Measurements from ENCODE around the gene ANGEL1. TPM values are rescaled to one million over a fixed set of nuclear protein-coding genes. Genes with fewer than 3 reads are reported as not detected.

Gene ANGEL1
- total and polyA plus RNA-seq, 8 donors = 18.9 to 46.6 (median 40.5) TPM

- Histone ChIP-seq H3K36me3 (peaks cover 0 to 34% of the 10 kb centered on the region in 2 donors), H3K27me3 (no peaks in the 10 kb centered on the region), H3K9me3 (no peaks in the 10 kb centered on the region), H3K27ac (no peak overlapping the region), H3K4me3 (no peak overlapping the region), H3K4me1 (peaks cover 6 to 52% of the 10 kb centered on the region in 2 donors)
- peak in 1 of 4 donors; percentile 17 for DNase-seq
- TF ChIP-seq, protein P1, sequence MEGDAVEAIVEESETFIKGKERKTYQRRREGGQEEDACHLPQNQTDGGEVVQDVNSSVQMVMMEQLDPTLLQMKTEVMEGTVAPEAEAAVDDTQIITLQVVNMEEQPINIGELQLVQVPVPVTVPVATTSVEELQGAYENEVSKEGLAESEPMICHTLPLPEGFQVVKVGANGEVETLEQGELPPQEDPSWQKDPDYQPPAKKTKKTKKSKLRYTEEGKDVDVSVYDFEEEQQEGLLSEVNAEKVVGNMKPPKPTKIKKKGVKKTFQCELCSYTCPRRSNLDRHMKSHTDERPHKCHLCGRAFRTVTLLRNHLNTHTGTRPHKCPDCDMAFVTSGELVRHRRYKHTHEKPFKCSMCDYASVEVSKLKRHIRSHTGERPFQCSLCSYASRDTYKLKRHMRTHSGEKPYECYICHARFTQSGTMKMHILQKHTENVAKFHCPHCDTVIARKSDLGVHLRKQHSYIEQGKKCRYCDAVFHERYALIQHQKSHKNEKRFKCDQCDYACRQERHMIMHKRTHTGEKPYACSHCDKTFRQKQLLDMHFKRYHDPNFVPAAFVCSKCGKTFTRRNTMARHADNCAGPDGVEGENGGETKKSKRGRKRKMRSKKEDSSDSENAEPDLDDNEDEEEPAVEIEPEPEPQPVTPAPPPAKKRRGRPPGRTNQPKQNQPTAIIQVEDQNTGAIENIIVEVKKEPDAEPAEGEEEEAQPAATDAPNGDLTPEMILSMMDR (IDR thresholded peaks at IDR 0.05) = no peak
- intact Hi-C loops (cut with DNase I) = no loop called here
- no peak for ATAC-seq
Observed at GRCh38 chr14:76778546-76779215, 34.0 kb downstream of the ANGEL1 start.

- intact Hi-C loops (cut with DNase I) = no loop called here
- TF ChIP-seq, protein P1 (IDR thresholded peaks at IDR 0.05) = no peak
- H3K4me3 ChIP-seq = no peak overlapping the region
- H3K27ac ChIP-seq = no peak overlapping the region
- peaks cover 0 to 24% of the 10 kb centered on the region in 2 donors for H3K36me3 ChIP-seq
- no peaks in the 10 kb centered on the region for H3K27me3 ChIP-seq
- H3K9me3 ChIP-seq = no peaks in the 10 kb centered on the region
- ATAC-seq (no peak), DNase-seq (peak in 1 of 4 donors; percentile 17)
- peaks cover 13 to 56% of the 10 kb centered on the region in 2 donors for H3K4me1 ChIP-seq
Observed at GRCh38 chr14:76777721-76778120, 35.0 kb downstream of the ANGEL1 start.

DNA sequence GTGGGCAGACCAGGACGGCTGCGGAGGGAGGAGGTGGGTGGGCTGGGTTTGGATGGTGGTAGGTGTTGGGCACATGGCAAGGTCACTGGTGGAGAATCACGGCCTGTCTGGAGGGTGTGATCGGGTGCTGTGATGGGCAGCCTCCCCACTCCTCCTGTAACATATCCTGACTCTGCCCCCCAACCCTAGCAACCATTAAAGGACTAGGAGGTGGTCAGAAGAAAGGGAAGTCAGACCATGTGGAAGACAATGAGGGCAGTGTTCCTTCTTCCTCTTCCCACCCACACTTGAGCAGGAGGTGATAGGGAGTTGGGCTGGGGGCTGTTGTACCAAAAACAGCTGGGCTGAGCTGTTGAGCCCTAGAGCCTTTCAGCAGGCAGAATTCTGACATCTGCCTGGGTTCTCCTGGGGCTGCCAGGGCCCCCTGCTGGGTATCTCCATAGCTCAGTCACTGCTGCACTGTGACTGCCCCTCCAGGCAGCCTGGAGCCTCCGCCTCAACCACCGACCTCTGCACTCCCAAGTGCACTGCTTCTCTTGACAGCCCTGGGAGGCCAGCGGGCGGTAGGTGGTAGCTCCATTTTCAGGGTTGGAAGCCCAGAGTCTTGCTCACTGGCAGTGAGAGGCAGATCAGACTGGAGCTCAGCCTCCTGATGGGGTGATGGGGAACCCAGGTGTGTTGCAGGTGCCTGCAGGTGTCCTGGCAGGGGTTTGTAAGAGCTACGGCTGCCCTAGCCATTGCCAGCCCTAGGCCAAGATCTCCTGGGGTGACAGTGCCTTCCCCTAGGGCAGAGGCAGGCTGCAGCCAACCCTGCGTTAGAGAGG is 36.0 kb downstream of the ANGEL1 start:
- H3K4me3 ChIP-seq = no peak overlapping the region
- ATAC-seq (no peak), DNase-seq (peak in 1 of 4 donors; percentile 28)
- H3K36me3 ChIP-seq = peaks cover 0 to 13% of the 10 kb centered on the region in 2 donors
- H3K9me3 ChIP-seq = no peaks in the 10 kb centered on the region
- H3K4me1 ChIP-seq = peaks cover 20 to 56% of the 10 kb centered on the region in 2 donors
- intact Hi-C loops (cut with DNase I) = no loop called here
- no peaks in the 10 kb centered on the region for H3K27me3 ChIP-seq
- TF ChIP-seq, protein P1 (IDR thresholded peaks at IDR 0.05) = no peak
- H3K27ac ChIP-seq = peak overlapping the region in 1 of 2 donors; percentile 33

- Histone ChIP-seq H3K36me3 (peaks cover 0 to 5% of the 10 kb centered on the region in 2 donors), H3K4me1 (peaks cover 20 to 51% of the 10 kb centered on the region in 2 donors), H3K27ac (peak overlapping the region in 1 of 2 donors; percentile 33), H3K4me3 (no peak overlapping the region), H3K9me3 (no peaks in the 10 kb centered on the region), H3K27me3 (no peaks in the 10 kb centered on the region)
- TF ChIP-seq, protein P1 (IDR thresholded peaks at IDR 0.05) = no peak
- intact Hi-C loops (cut with DNase I) = no loop called here
- peak in 1 of 4 donors; percentile 33 for DNase-seq
- no peak for ATAC-seq
Observed at GRCh38 chr14:76775695-76776427, 36.8 kb downstream of the ANGEL1 start.
